ENCODE results near the gene NOXO1.

Gene NOXO1, protein sequence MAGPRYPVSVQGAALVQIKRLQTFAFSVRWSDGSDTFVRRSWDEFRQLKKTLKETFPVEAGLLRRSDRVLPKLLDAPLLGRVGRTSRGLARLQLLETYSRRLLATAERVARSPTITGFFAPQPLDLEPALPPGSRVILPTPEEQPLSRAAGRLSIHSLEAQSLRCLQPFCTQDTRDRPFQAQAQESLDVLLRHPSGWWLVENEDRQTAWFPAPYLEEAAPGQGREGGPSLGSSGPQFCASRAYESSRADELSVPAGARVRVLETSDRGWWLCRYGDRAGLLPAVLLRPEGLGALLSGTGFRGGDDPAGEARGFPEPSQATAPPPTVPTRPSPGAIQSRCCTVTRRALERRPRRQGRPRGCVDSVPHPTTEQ

DNA sequence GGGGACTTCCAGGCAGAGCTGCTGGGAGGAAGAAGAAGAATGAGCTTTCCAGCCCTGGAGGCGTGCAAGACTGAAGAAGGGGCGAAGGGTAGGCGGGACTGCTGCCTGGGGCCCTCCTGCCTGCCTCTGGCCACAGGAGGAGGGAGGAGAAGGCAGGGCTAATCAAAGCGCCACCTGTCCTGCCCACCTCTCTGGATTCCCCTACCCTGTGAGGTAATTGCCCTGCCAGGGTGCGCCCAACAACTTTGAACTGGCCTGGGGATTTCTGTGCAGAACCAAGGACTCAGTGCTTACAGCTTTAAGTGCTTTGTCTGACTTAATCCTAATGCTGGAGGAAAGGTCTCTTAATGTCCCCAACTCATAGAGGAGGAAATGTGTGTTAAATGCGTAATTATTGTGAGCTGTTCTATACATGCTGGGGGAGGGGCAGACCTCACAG lies at the start of gene NOXO1:
Gene NOXO1, minus strand, starts transcription at position 72 of the 439 bp plus-strand sequence. CDS start 290 bp downstream, outside the sequence.
- peaks cover 51% of the 10 kb centered on the region for H3K27me3 Mint-ChIP-seq (ENCODE audit: low read depth)
- peaks cover 5% of the 10 kb centered on the region for H3K36me3 Mint-ChIP-seq (ENCODE audit: low read depth)
- TF ChIP-seq, protein P1, sequence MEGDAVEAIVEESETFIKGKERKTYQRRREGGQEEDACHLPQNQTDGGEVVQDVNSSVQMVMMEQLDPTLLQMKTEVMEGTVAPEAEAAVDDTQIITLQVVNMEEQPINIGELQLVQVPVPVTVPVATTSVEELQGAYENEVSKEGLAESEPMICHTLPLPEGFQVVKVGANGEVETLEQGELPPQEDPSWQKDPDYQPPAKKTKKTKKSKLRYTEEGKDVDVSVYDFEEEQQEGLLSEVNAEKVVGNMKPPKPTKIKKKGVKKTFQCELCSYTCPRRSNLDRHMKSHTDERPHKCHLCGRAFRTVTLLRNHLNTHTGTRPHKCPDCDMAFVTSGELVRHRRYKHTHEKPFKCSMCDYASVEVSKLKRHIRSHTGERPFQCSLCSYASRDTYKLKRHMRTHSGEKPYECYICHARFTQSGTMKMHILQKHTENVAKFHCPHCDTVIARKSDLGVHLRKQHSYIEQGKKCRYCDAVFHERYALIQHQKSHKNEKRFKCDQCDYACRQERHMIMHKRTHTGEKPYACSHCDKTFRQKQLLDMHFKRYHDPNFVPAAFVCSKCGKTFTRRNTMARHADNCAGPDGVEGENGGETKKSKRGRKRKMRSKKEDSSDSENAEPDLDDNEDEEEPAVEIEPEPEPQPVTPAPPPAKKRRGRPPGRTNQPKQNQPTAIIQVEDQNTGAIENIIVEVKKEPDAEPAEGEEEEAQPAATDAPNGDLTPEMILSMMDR (IDR thresholded peaks at IDR 0.05; ENCODE audit: unreplicated experiment in 3 of 3), result no peak
- peak within 1 kb of the TSS; percentile 57 to 84 (median 62) for H3K4me3 Mint-ChIP-seq
- H3K27ac Mint-ChIP-seq, result no peak within 1 kb of the TSS
- no peaks in the 10 kb centered on the region for H3K9me3 Mint-ChIP-seq
- H3K4me1 Mint-ChIP-seq, result peaks cover 25% of the 10 kb centered on the region

DNA sequence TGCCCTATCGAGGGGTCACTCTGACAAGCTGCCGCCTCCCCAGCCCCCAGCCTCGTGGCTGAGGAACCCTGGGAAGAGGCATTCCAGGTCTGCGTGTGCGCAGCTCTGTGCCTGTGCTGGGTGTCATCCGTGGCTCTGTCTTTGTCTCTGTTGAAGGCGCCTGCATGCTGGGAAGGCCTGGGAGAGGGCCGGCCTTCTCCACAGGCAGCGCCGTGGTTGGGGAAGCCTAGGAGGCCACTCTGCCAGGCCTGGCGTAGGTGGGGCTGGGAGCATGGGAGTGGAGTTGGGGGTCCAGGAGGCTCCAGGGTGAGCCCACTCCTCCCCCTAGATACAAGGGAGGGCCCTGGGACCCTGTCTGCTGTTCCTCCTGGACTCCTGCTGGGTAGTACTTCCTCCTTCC lies 48.8 kb upstream of the NOXO1 start:
- Mint-ChIP-seq H3K27me3 (ENCODE audit: low read depth) (peaks cover 3% of the 10 kb centered on the region), H3K9me3 (no peaks in the 10 kb centered on the region), H3K4me1 (peaks cover 18% of the 10 kb centered on the region), H3K36me3 (ENCODE audit: low read depth) (peaks cover 4% of the 10 kb centered on the region), H3K27ac (peak overlapping the region in 1 of 3 experiments; percentile 42), H3K4me3 (peak overlapping the region; percentile 62 to 79 (median 75))
- TF ChIP-seq, protein P1 (IDR thresholded peaks at IDR 0.05; ENCODE audit: unreplicated experiment in 3 of 3), result no peak

DNA sequence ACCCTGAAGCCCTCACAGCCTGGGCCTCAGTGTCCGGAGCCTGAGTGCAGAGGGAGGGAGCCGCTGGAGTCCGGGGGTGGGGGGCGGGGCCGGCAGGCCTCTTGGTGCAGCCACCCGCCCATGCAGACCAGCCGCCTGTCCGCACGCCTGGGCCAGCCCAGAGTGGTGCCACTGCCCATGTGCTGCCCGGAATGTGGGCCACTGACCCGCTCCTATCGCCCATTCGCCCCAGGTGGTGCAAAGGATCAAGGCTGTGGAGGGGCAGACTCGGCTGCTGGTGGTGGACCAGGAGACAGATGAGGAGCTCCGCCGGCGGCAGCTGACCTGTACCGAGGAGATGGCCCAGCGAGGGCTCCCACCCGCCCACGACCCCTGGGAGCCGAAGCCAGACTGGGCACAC lies 48.1 kb upstream of the NOXO1 start:
- TF ChIP-seq, protein P1 (IDR thresholded peaks at IDR 0.05; ENCODE audit: unreplicated experiment in 3 of 3), result no peak
- Mint-ChIP-seq H3K27ac (peak overlapping the region in 1 of 3 experiments; percentile 60), H3K27me3 (ENCODE audit: low read depth) (peaks cover 3% of the 10 kb centered on the region), H3K4me1 (peaks cover 16% of the 10 kb centered on the region), H3K36me3 (ENCODE audit: low read depth) (peaks cover 4% of the 10 kb centered on the region), H3K4me3 (peak overlapping the region in 2 of 3 experiments; percentile 62 to 79), H3K9me3 (no peaks in the 10 kb centered on the region)

GRCh38 chr16:2028620-2029220 lies 47.5 kb upstream of the NOXO1 start:
- TF ChIP-seq, protein P1 (IDR thresholded peaks at IDR 0.05; ENCODE audit: unreplicated experiment in 3 of 3), result no peak
- peaks cover 4% of the 10 kb centered on the region for H3K36me3 Mint-ChIP-seq (ENCODE audit: low read depth)
- H3K4me3 Mint-ChIP-seq, result peak overlapping the region; percentile 90 to 97 (median 94)
- peak overlapping the region; percentile 57 to 90 (median 86) for H3K27ac Mint-ChIP-seq
- H3K4me1 Mint-ChIP-seq, result peaks cover 16% of the 10 kb centered on the region
- peaks cover 3% of the 10 kb centered on the region for H3K27me3 Mint-ChIP-seq (ENCODE audit: low read depth)
- H3K9me3 Mint-ChIP-seq, result no peaks in the 10 kb centered on the region

GRCh38 chr16:2028146-2028545 lies 46.9 kb upstream of the NOXO1 start:
- Mint-ChIP-seq H3K4me1 (peaks cover 20% of the 10 kb centered on the region), H3K4me3 (peak overlapping the region; percentile 90 to 97 (median 94)), H3K27ac (peak overlapping the region; percentile 46 to 92 (median 90)), H3K9me3 (no peaks in the 10 kb centered on the region), H3K36me3 (ENCODE audit: low read depth) (peaks cover 4% of the 10 kb centered on the region), H3K27me3 (ENCODE audit: low read depth) (peaks cover 3% of the 10 kb centered on the region)
- TF ChIP-seq, protein P1 (IDR thresholded peaks at IDR 0.05; ENCODE audit: unreplicated experiment in 3 of 3), result no peak

Data from nephron (organoid).